NCI-H69 (cell line): Measurements from ENCODE around the gene NFATC3.
"Not testable (repeated sequence)": the region's sequence is repeated elsewhere in the genome, so short reads cannot be mapped to it uniquely, and the experiment has no call there.

Experiments used
- DNase-seq: peaks from one replicate; lab custom pipeline; 2025; lab: John Stamatoyannopoulos, UW

Gene NFATC3

GRCh38 chr16:68088130-68088972, 3.2 kb downstream of the NFATC3 start:
- DNase-seq: no peak

GRCh38 chr16:68089067-68089466, 3.9 kb downstream of the NFATC3 start:
- no peak for DNase-seq

GRCh38 chr16:68090130-68090529, 5.0 kb downstream of the NFATC3 start:
- peak; percentile 2 for DNase-seq

- no peak for DNase-seq
These were observed 5.4 kb downstream of the NFATC3 start for GRCh38 chr16:68090533-68090932.

GRCh38 chr16:68091380-68092261, 6.5 kb downstream of the NFATC3 start:
- DNase-seq: peak; percentile 91

GRCh38 chr16:68092275-68092674, 7.1 kb downstream of the NFATC3 start:
- DNase-seq: not testable (repeated sequence)

GRCh38 chr16:68093816-68094613, 8.8 kb downstream of the NFATC3 start:
- peak; percentile 11 for DNase-seq

- no peak for DNase-seq
These were observed 9.4 kb downstream of the NFATC3 start for GRCh38 chr16:68094614-68094934.

- no peak for DNase-seq
These were observed 11.3 kb downstream of the NFATC3 start for GRCh38 chr16:68096491-68096890.

GRCh38 chr16:68097088-68097487, 11.9 kb downstream of the NFATC3 start:
- no peak for DNase-seq

GRCh38 chr16:68097895-68098294, 12.7 kb downstream of the NFATC3 start:
- no peak for DNase-seq

- DNase-seq: no peak
These were observed 15.3 kb downstream of the NFATC3 start for GRCh38 chr16:68100488-68100887.

- no peak for DNase-seq
These were observed 20.4 kb downstream of the NFATC3 start for GRCh38 chr16:68105611-68106010.

GRCh38 chr16:68107230-68107928, 22.2 kb downstream of the NFATC3 start:
- peak; percentile 3 for DNase-seq

- not testable (repeated sequence) for DNase-seq
These were observed 24.0 kb downstream of the NFATC3 start for GRCh38 chr16:68109156-68109555.

GRCh38 chr16:68110611-68111010, 25.4 kb downstream of the NFATC3 start:
- DNase-seq: not testable (repeated sequence)

- DNase-seq: no peak
These were observed 26.2 kb downstream of the NFATC3 start for GRCh38 chr16:68111379-68111778.

GRCh38 chr16:68113059-68113761, 28.0 kb downstream of the NFATC3 start:
- no peak for DNase-seq

GRCh38 chr16:68113765-68114240, 28.6 kb downstream of the NFATC3 start:
- DNase-seq: no peak

GRCh38 chr16:68114939-68115338, 29.8 kb downstream of the NFATC3 start:
- DNase-seq: not testable (repeated sequence)

- no peak for DNase-seq
These were observed 30.7 kb downstream of the NFATC3 start for GRCh38 chr16:68115851-68116250.
